ENCODE data around the gene COMMD1. TPM values are rescaled to one million over a fixed set of nuclear protein-coding genes. Genes with fewer than 3 reads are reported as not detected.
"Not testable (repeated sequence)": the region's sequence is repeated elsewhere in the genome, so short reads cannot be mapped to it uniquely, and the experiment has no call there.

The COMMD1 gene
- total RNA-seq, 8 experiments from 2014 or later, result 23.6 to 48.6 (median 32.5) TPM

DNA sequence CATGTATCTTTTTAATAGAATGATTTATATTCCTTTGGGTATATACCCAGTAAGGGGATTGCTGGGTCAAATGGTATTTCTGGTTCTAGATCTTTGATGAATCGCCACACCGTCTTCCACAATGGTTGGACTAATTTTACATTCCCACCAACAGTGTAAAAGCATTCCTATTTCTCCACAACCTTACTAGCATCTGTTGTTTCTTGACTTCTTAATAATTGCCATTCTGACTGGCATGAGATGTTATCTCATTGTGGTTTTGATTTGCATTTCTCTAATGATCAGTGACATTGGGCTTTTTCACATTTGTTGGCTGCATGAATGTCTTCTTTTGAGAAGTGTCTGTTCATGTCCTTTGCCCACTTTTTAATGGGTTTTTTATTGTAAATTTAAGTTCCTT lies 220.8 kb downstream of the COMMD1 start:
- H3K4me1 ChIP-seq (replicated peaks in 1 of 2); in situ Hi-C loops (cut with MboI; ENCODE audit: low pct_unique_long_range_greater_than_20kb in 2 of 9, low sequenced_read_pairs in 9 of 9, unreplicated experiment in 9 of 9); H3K4me3 ChIP-seq; H3K27ac ChIP-seq; ATAC-seq (replicated peaks in 6 of 8): not testable (repeated sequence)
- WGBS, 10 experiments, result 82 to 100% (median 100%) methylated on average over 1 to 2 of the region's 2 CpGs; no CpG with 5 or more reads in 4 of the 10 experiments

DNA sequence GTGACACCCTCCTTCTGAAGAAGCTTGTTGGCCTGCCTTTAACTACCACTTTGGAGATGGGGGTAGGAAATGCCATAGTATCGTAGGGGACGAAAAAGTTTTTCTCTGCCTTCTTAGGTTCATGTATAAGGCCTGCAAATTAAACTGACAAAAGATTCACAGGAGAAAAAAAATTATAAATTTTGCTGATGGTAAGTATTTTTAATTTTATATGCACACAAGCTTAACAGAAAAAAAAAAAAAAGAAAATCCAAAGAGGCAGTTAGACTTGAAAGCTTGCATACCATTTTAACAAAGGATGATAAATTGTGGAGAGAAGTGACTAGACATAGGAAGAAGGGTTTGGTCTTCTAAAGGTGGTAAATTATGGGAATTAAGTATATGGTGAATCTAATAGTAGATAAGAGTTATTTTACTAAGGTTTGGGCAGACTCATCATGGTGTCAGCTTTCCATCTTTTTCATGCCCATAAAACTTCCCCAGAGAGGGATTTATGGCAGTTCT lies 227.9 kb downstream of the COMMD1 start:
- no peak for ATAC-seq (replicated peaks in 6 of 8)
- Histone ChIP-seq H3K27ac (no peak overlapping the region), H3K4me1 (replicated peaks in 1 of 2) (no peaks in the 10 kb centered on the region), H3K4me3 (no peak overlapping the region)
- in situ Hi-C loops (cut with MboI; ENCODE audit: low pct_unique_long_range_greater_than_20kb in 2 of 9, low sequenced_read_pairs in 9 of 9, unreplicated experiment in 9 of 9), result no loop called here
- 88 to 100% (median 100%) methylated on average over 1 to 2 of the region's 2 CpGs; no CpG with 5 or more reads in 3 of the 10 experiments for WGBS, 10 experiments

DNA sequence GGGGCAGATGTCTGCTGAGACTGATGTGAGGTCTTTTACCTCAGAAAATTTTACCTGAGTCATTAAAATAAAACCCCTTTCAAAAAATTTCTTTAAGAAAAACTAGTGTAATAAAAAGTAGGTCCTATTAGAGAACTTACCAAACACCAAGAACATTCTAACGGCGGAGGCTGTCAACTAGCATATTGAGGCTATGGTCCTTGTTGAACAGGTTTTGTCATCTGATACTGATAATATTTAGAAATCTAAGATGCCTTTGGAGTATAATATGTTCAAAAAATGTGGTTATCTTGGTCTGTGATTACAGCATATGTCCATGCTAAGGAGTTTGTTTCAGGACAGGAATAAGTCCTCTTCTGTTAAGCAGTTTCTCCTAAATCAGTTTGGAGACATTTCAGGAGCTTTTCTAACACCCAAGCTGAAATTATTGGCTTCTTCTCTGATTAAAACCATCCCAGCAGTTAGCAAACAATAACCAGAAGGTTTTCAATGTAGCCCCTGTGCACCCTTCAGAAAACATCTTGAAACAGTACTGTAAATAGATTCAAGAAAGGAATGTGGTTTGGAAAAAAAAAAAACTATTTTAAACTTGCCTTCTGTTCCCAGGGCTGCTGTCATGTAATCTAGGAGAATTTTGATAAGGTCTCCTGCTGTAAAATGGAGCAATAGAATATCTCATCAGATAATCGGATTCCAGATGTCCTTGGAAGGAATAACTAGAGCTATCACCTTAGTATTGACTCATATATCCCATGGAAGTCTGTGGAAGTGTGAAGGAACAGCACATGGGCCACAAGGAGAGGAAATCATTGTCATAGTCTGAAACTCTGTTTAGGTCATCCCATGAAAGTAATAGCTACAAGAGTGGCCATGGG lies 231.7 kb downstream of the COMMD1 start:
- WGBS, 10 experiments, result 80 to 100% (median 96%) methylated on average over 1 to 3 of the region's 3 CpGs; no CpG with 5 or more reads in 3 of the 10 experiments
- ATAC-seq (replicated peaks in 6 of 8), result no peak
- in situ Hi-C loops (cut with MboI; ENCODE audit: low pct_unique_long_range_greater_than_20kb in 2 of 9, low sequenced_read_pairs in 9 of 9, unreplicated experiment in 9 of 9), result no loop called here

DNA sequence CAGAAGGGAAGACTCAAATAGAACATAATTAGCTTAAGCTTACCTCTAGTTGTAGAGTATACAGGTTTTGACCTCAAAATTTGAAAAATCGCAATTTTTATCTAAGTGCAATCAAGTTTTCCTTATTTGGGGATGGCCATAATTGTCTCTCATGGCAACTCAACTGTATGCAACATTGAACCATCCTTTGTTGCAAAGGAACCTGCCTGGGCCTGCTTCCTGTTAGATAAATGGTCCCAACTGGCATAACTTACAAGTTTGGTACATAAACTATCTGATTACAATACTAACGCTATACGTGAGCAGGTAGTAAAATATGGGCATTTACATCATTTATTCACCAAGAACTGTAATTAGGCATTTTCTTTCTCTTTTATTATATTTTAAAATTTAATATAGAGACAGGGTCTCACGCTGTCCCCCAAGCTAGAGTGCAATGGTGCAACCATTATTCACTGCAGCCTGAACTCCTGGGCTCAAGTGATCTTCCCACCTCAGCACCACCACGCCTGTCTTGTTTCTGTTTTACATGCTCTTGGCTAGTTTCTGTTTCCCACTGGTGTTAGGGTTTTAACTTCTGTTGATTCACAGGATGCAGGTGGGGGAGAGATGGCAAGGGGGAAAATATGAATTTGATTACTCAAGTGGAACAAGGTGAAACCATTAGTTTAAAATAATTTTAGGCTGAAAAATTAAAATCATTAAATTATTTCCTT lies 235.1 kb downstream of the COMMD1 start:
- in situ Hi-C loops (cut with MboI; ENCODE audit: low pct_unique_long_range_greater_than_20kb in 2 of 9, low sequenced_read_pairs in 9 of 9, unreplicated experiment in 9 of 9), result no loop called here
- 76 to 100% (median 92%) methylated on average over 2 to 5 of the region's 5 CpGs; no CpG with 5 or more reads in 2 of the 10 experiments for WGBS, 10 experiments

More for the DNA sequence above, 231.7 kb downstream of the COMMD1 start:
- Histone ChIP-seq H3K4me3 (no peak overlapping the region), H3K4me1 (replicated peaks in 1 of 2) (no peaks in the 10 kb centered on the region), H3K27ac (no peak overlapping the region)

DNA sequence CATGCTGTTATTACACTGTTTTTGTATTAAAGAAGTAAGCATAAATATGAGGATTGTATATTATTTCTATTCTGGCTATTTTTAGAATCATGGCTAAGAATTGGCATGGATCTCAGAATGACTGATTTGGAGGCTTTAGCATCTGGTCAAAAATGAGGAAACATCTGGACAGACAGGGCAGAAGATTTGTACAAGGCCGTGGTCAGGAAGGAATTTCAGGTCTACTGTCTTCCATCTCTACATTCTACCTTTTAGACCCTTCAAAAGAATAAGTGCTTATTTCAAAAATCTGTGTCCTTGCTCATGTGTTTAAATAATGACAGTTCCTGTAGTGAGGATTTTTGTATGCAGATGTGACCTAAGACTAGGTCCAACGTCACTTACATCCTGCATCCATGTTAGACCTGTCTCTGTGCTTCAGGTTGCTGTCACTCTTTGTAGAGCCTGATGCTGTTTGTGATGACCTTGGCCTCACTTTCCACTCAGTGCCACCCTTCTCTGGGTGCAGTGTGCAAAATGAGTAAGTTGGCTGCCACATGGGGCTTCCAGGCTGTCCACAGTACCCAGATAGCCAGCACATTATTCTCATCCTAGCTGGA lies 235.8 kb downstream of the COMMD1 start:
- H3K4me3 ChIP-seq, result no peak overlapping the region
- WGBS, 10 experiments, result 50 to 93% (median 83%) methylated on average over 1 to 2 of the region's 2 CpGs; no CpG with 5 or more reads in 3 of the 10 experiments
- in situ Hi-C loops (cut with MboI; ENCODE audit: low pct_unique_long_range_greater_than_20kb in 2 of 9, low sequenced_read_pairs in 9 of 9, unreplicated experiment in 9 of 9), result no loop called here
- no peak for ATAC-seq (replicated peaks in 6 of 8)
- no peak overlapping the region for H3K27ac ChIP-seq
- H3K4me1 ChIP-seq (replicated peaks in 1 of 2), result no peaks in the 10 kb centered on the region

More for the DNA sequence above, 235.1 kb downstream of the COMMD1 start:
- Histone ChIP-seq H3K4me1 (replicated peaks in 1 of 2) (no peaks in the 10 kb centered on the region), H3K4me3 (no peak overlapping the region), H3K27ac (no peak overlapping the region)
- no peak for ATAC-seq (replicated peaks in 6 of 8)

DNA sequence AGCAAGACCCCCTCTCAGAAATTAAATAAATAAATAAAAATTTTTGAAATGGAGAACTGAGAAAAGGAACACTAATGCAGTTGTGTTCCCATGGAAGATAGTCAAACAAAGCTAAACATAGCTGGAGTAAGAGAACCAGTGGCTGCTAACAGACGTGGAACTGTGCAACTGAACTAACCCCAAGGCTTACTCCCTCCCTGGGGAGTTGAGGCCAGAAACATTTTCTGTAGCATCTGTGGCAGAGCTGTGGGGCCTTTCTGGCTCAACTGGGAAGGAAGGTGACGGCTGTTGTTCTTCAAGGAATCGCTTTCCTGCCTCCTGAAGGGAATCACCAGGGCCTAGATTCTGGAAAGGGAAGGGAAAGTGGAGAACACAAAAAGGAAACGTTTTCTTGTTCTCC lies 236.6 kb downstream of the COMMD1 start:
- ATAC-seq (replicated peaks in 6 of 8), result no peak
- no peak overlapping the region for H3K4me3 ChIP-seq
- WGBS, 10 experiments, result 60 to 100% (median 91%) methylated on average over 1 to 4 of the region's 4 CpGs; no CpG with 5 or more reads in 4 of the 10 experiments
- H3K27ac ChIP-seq, result no peak overlapping the region
- no peaks in the 10 kb centered on the region for H3K4me1 ChIP-seq (replicated peaks in 1 of 2)
- in situ Hi-C loops (cut with MboI; ENCODE audit: low pct_unique_long_range_greater_than_20kb in 2 of 9, low sequenced_read_pairs in 9 of 9, unreplicated experiment in 9 of 9), result no loop called here

DNA sequence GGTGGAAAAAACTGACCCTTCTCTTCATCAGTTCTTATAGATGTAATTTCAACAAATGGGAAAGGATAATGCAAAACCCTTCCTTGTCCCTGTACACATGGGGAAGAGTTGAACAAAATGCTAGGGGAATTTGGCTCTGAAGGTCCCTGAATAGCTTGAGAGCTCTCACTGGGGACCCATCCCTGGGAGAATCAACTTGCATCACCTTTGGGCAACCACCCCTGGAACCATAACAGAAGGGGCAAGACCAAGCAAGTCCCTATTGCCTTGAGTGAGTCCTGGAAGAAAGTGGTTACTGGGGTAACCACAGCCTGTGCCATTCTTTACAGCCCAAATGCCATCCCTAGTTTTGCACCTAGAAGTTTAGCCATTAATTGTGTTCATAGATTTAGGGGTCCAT lies 238.2 kb downstream of the COMMD1 start:
- H3K4me3 ChIP-seq, result no peak overlapping the region
- no peak for ATAC-seq (replicated peaks in 6 of 8)
- H3K27ac ChIP-seq, result no peak overlapping the region
- in situ Hi-C loops (cut with MboI; ENCODE audit: low pct_unique_long_range_greater_than_20kb in 2 of 9, low sequenced_read_pairs in 9 of 9, unreplicated experiment in 9 of 9), result no loop called here
- H3K4me1 ChIP-seq (replicated peaks in 1 of 2), result no peaks in the 10 kb centered on the region

DNA sequence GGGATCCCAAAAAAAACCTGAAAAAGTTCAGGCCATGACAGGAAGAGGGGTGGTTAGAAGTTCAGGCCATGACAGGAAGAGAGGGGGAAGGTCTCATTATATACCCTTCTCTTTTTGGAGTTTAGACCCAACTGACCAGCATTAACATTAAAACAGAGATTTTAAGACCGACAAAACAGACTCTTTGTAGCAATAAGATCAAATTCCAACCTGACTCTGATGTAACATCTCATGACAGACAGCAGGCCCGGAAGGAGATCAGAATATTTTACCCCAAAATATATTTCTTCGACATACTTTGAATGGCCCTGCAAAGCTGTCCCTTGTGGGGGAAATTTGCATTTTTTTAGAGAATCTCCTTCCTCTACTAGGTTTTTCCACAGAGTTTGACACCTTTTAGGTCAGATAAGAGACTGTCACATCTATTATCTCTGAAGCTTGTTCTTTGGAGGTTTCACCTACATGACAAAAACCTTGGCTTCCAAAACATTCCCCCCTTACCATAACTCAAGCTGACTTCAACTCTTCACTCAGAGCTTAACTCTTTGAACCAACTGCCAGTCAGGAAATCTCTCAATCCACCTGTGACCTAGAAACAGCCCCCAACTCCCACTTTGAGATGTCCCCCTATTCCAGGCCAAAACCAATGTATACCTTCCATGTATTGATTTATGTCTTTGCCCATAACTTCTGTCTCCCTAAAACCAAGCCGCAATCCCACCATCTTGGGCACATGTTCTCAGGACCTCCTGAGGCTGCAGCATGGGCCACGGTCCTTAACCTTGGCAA lies 239.4 kb downstream of the COMMD1 start:
- in situ Hi-C loops (cut with MboI; ENCODE audit: low pct_unique_long_range_greater_than_20kb in 2 of 9, low sequenced_read_pairs in 9 of 9, unreplicated experiment in 9 of 9), result no loop called here
- no peak overlapping the region for H3K27ac ChIP-seq
- no peak for ATAC-seq (replicated peaks in 6 of 8)
- no peaks in the 10 kb centered on the region for H3K4me1 ChIP-seq (replicated peaks in 1 of 2)
- WGBS, 10 experiments, result 80 to 100% (median 92%) methylated on average over 2 to 5 of the region's 5 CpGs; no CpG with 5 or more reads in 1 of the 10 experiments
- H3K4me3 ChIP-seq, result no peak overlapping the region

DNA sequence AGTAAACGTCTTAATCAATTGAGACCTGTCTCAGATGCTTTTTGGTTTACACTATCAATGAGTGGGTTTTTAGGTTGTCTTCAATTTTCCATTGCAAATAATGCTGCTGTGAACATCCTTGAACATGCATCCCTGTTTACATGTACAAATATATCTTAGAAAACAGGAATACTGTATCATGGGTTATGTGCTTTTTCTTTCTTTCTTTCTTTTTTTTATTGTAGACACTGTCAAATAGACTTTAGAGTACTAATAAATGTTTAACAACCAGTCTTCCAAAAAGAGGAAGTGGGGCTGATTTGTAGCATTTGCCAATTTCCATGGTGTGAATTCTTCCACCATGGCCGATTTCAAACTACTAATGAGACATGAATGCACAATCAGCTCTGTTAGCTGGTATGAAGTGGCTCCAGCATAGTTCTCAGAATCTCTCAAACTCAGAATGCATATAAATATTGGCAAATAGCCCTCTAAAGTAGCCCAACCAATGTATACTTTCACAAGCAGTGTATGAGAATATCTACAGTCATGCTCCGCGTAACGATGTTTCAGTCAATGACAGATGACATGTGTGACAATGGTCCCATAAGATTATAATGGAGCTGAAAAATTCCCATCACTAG lies 240.1 kb downstream of the COMMD1 start:
- no peak overlapping the region for H3K4me3 ChIP-seq
- in situ Hi-C loops (cut with MboI; ENCODE audit: low pct_unique_long_range_greater_than_20kb in 2 of 9, low sequenced_read_pairs in 9 of 9, unreplicated experiment in 9 of 9), result no loop called here
- H3K4me1 ChIP-seq (replicated peaks in 1 of 2), result no peaks in the 10 kb centered on the region
- ATAC-seq (replicated peaks in 6 of 8), result no peak
- H3K27ac ChIP-seq, result no peak overlapping the region
- WGBS, 10 experiments, result 87 to 100% (median 92%) methylated on average over 1 to 5 of the region's 5 CpGs; no CpG with 5 or more reads in 3 of the 10 experiments

DNA sequence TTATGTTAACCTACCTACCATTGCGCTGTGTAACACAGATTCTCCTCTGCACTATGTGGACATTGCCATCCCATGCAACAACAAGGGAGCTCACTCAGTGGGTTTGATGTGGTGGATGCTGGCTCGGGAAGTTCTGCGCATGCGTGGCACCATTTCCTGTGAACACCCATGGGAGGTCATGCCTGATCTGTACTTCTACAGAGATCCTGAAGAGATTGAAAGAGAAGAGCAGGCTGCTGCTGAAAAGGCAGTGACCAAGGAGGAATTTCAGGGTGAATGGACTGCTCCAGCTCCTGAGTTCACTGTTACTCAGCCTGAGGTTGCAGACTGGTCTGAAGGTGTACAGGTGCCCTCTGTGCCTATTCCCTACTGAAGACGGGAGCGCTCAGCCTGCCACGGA lies 241.3 kb downstream of the COMMD1 start:
- H3K4me3 ChIP-seq; H3K4me1 ChIP-seq (replicated peaks in 1 of 2); H3K27ac ChIP-seq; ATAC-seq (replicated peaks in 6 of 8); in situ Hi-C loops (cut with MboI; ENCODE audit: low pct_unique_long_range_greater_than_20kb in 2 of 9, low sequenced_read_pairs in 9 of 9, unreplicated experiment in 9 of 9): not testable (repeated sequence)
- WGBS, 10 experiments, result 81 to 100% methylated on average over 3 of the region's 7 CpGs; no CpG with 5 or more reads in 8 of the 10 experiments

DNA sequence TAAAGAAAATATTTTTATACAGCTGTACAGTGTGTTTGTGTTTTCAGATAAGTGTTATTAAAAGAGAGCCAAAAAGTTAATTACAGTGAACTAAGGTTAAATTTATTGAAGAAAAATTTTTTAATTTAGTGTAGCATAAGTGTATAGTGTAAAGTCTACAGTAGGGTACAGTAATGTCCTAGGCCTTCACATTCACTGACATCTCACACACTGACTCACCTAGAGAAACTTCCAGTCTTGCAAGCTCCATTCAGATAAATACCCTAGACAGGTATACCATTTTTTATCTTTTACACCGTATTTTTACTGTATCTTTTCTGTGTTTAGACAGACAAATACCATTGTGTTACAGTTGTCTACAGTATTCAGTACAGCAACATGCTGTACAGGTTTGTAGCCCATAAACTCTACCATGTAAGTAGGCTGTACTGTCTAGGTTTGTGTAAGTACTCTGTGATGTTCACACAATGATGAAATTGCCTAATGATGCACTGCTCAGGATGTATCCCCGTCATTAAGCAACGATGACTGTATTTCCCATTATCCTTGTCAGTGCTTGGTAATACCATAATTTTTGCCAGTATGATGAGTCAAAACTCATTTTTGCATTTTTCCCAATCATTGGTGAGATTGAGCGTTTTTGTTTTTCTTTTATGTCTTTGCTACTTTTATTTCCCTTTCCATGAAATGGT lies 242.3 kb downstream of the COMMD1 start:
- H3K27ac ChIP-seq, result no peak overlapping the region
- H3K4me3 ChIP-seq, result no peak overlapping the region
- WGBS, 10 experiments, result 26 to 100% (median 64%) methylated on average over 1 to 4 of the region's 4 CpGs
- in situ Hi-C loops (cut with MboI; ENCODE audit: low pct_unique_long_range_greater_than_20kb in 2 of 9, low sequenced_read_pairs in 9 of 9, unreplicated experiment in 9 of 9), result no loop called here
- peak in 4 of 8 experiments; percentile 23 to 74 (median 46) for ATAC-seq (replicated peaks in 6 of 8)
- H3K4me1 ChIP-seq (replicated peaks in 1 of 2), result no peaks in the 10 kb centered on the region

DNA sequence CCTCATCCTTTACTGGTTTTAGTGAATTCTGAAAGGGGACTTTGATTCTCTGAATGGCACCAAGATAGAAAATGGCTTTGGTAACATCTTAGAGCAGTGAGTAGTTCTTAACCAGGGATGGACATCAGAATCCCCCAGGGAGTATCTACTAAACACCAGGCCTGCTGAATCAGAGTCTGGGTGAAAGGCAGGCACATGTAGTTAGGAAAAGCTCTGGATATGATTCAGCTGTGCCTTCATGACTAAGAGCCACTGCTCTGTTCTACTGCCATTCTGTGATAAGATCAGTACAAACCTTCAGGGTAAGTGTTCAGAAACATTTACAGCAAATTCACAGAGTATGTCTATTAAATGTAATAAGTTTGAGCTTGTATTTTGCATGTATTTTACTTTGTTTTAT lies 244.2 kb downstream of the COMMD1 start:
- H3K27ac ChIP-seq, result no peak overlapping the region
- H3K4me3 ChIP-seq, result no peak overlapping the region
- peak in 3 of 8 experiments; percentile 46 to 89 (median 87) for ATAC-seq (replicated peaks in 6 of 8)
- in situ Hi-C loops (cut with MboI; ENCODE audit: low pct_unique_long_range_greater_than_20kb in 2 of 9, low sequenced_read_pairs in 9 of 9, unreplicated experiment in 9 of 9), result no loop called here
- H3K4me1 ChIP-seq (replicated peaks in 1 of 2), result no peaks in the 10 kb centered on the region
